Measurements from ENCODE around the gene TBXAS1.

- TF ChIP-seq CTCF (IDR thresholded peaks at IDR 0.05 in 4 of 5, conservative IDR thresholded peaks at IDR 0.05 in 1 of 5) (no peak), POLR2A (IDR thresholded peaks at IDR 0.05) (no peak)
Observed at GRCh38 chr7:139973101-139974050, 144.3 kb downstream of the TBXAS1 start.

All from gastrocnemius medialis (tissue), 4 donors.